HepG2 (cell line): ENCODE measurements around the gene CREBZF. TPM values are rescaled to one million over a fixed set of nuclear protein-coding genes. Genes with fewer than 3 reads are reported as not detected.
A peak's percentile ranks its signal among the peaks of the same experiment; 100 is the strongest.

Experiments used
- AGO1 ChIP-seq: fragments of 200-400 bp; formaldehyde crosslinking; IDR thresholded peaks from 2 replicates; pipeline ENCODE4 v1.6.1; 2017; ENCODE audit warnings: mild to moderate bottlenecking, low read depth, low read length, moderate library complexity; ENCODE audit not compliant: poor library complexity, severe bottlenecking
- BRD4 ChIP-seq: sonication (generic); formaldehyde crosslinking; IDR thresholded peaks from 2 replicates; pipeline ENCODE4 v1.4.0; 2020; ENCODE audit warnings: missing genetic modification reagents
- EHMT2 ChIP-seq: fragments of 200-600 bp; sonication (generic); IDR thresholded peaks from 2 replicates; pipeline ENCODE4 v1.7.0; 2017; ENCODE audit warnings: antibody characterized with exemption, low read depth, low read length, borderline replicate concordance
- FOXJ3 ChIP-seq: sonication (generic); formaldehyde crosslinking; IDR thresholded peaks from 2 replicates; pipeline ENCODE4 v1.4.0; 2020; ENCODE audit warnings: missing genetic modification reagents, mild to moderate bottlenecking, borderline replicate concordance
- GATAD2A ChIP-seq: IDR thresholded peaks from 2 replicates; pipeline ENCODE4 v1.6.1; 2016
- GPN1 ChIP-seq: sonication (generic); formaldehyde crosslinking; IDR thresholded peaks from 2 replicates; pipeline ENCODE4 v1.5.1; 2020; ENCODE audit warnings: missing genetic modification reagents, borderline replicate concordance
- HNF4A ChIP-seq: sonication (generic); formaldehyde crosslinking; IDR thresholded peaks from 2 replicates; pipeline ENCODE4 v1.4.0; 2020; ENCODE audit warnings: missing genetic modification reagents
- IRX3 ChIP-seq: sonication (generic); formaldehyde crosslinking; IDR thresholded peaks from 2 replicates; pipeline ENCODE4 v1.8.1; 2023; ENCODE audit warnings: mild to moderate bottlenecking, low read depth, missing genetic modification reagents, borderline replicate concordance
- KDM4B ChIP-seq: sonication (generic); formaldehyde crosslinking; IDR thresholded peaks from 2 replicates; pipeline ENCODE4 v1.4.0; 2020; ENCODE audit warnings: missing genetic modification reagents
- MIER2 ChIP-seq: IDR thresholded peaks from 2 replicates; pipeline ENCODE4 v1.6.1; 2016; ENCODE audit warnings: missing biosample characterization, missing genetic modification reagents
- PAWR ChIP-seq: sonication (generic); formaldehyde crosslinking; IDR thresholded peaks from 2 replicates; pipeline ENCODE4 v1.4.0; 2020; ENCODE audit warnings: missing genetic modification reagents, mild to moderate bottlenecking, borderline replicate concordance
- POGK ChIP-seq: sonication (generic); formaldehyde crosslinking; conservative IDR thresholded peaks from 2 replicates; pipeline ENCODE4 v1.8.0; 2022; ENCODE audit warnings: mild to moderate bottlenecking, moderate library complexity, missing genetic modification reagents
- RFXAP ChIP-seq: sonication (generic); formaldehyde crosslinking; IDR thresholded peaks from 2 replicates; pipeline ENCODE4 v1.4.0; 2020; ENCODE audit warnings: missing genetic modification reagents, borderline replicate concordance
- SNRNP70 ChIP-seq: fragments of 200-400 bp; formaldehyde crosslinking; IDR thresholded peaks from 2 replicates; pipeline ENCODE4 v1.6.1; 2017; ENCODE audit warnings: mild to moderate bottlenecking, low read depth, low read length, moderate library complexity
- SRSF9 ChIP-seq: fragments of 200-400 bp; formaldehyde crosslinking; IDR thresholded peaks from 2 replicates; pipeline ENCODE4 v1.6.1; 2018; ENCODE audit warnings: borderline replicate concordance, mild to moderate bottlenecking, low read depth, low read length; ENCODE audit not compliant: insufficient read depth, poor library complexity, severe bottlenecking
- SUZ12 ChIP-seq: fragments of 150-350 bp; IDR thresholded peaks from 2 replicates; pipeline ENCODE4 v1.6.1; 2014; ENCODE audit warnings: low read depth, low read length
- TBP ChIP-seq: sonication (generic); formaldehyde crosslinking; IDR thresholded peaks from 2 replicates; pipeline ENCODE4 v1.5.0; 2020; ENCODE audit warnings: missing genetic modification reagents
- ZBTB7B ChIP-seq: sonication (generic); formaldehyde crosslinking; IDR thresholded peaks from 2 replicates; pipeline ENCODE4 v1.4.0; 2020; ENCODE audit warnings: missing genetic modification reagents
- ZNF136 ChIP-seq: sonication (generic); formaldehyde crosslinking; IDR thresholded peaks from 2 replicates; pipeline ENCODE4 v1.8.1; 2022; ENCODE audit warnings: low read depth, mild to moderate bottlenecking, moderate library complexity, missing genetic modification reagents
- ZNF143 ChIP-seq: sonication (generic); formaldehyde crosslinking; IDR thresholded peaks from 2 replicates; pipeline ENCODE4 v1.4.0; 2020; ENCODE audit warnings: missing genetic modification reagents
- ZNF205 ChIP-seq: IDR thresholded peaks from 2 replicates; pipeline ENCODE4 v1.6.1; 2018; ENCODE audit warnings: missing biosample characterization, missing genetic modification reagents
- ZNF431 ChIP-seq: sonication (generic); formaldehyde crosslinking; IDR thresholded peaks from 2 replicates; pipeline ENCODE4 v1.9.0; 2022; ENCODE audit warnings: missing genetic modification reagents, low read depth, mild to moderate bottlenecking, borderline replicate concordance
- ZNF576 ChIP-seq: sonication (generic); formaldehyde crosslinking; IDR thresholded peaks from 2 replicates; pipeline ENCODE4 v1.4.0; 2020; ENCODE audit warnings: mild to moderate bottlenecking, missing genetic modification reagents
- ZNF709 ChIP-seq: sonication (generic); formaldehyde crosslinking; IDR thresholded peaks from 2 replicates; pipeline ENCODE4 v1.5.0; 2020; ENCODE audit warnings: mild to moderate bottlenecking, missing genetic modification reagents
- ZNF75D ChIP-seq: sonication (generic); formaldehyde crosslinking; IDR thresholded peaks from 2 replicates; pipeline ENCODE4 v1.8.1; 2023; ENCODE audit warnings: missing genetic modification reagents, mild to moderate bottlenecking, borderline replicate concordance
- ZSCAN25 ChIP-seq: sonication (generic); formaldehyde crosslinking; IDR thresholded peaks from 2 replicates; pipeline ENCODE4 v1.8.0; 2022; ENCODE audit warnings: mild to moderate bottlenecking, missing genetic modification reagents
- ZUFSP ChIP-seq: sonication (generic); formaldehyde crosslinking; IDR thresholded peaks from 2 replicates; pipeline ENCODE4 v1.9.0; 2021; ENCODE audit warnings: missing genetic modification reagents, mild to moderate bottlenecking, borderline replicate concordance
- polyA plus RNA-seq, 8 experiments: library from polyadenylated mRNA; depleted of rRNA in 3 of 8; stranded (reverse) in 7 of 8; unstranded in 1 of 8; fragments of >200 nt; fragmentation: Illumina TruSeq in 4 of 8; extraction: Trizol in 4 of 8; gene quantifications; 2 replicates each; pipeline versions ENCODE4 v1.2.1 to v1.2.3, GENCODE V29; 2011 to 2016; ENCODE audit warnings: low read depth in 4 of 8, missing spikeins in 1 of 8, mixed read lengths in 1 of 8; ENCODE audit not compliant: insufficient read depth in 1 of 8
- total RNA-seq, 5 experiments: library from RNA; depleted of rRNA; stranded (reverse); fragments of >200 nt; fragmentation: Illumina TruSeq; extraction: Trizol; gene quantifications; 2 replicates each; pipeline ENCODE4 v1.2.3, GENCODE V29; 2016; ENCODE audit warnings: low read depth in 1 of 5

The CREBZF gene
- total and polyA plus RNA-seq, 2 of the 13 experiments (the other 11 are each of a cell fraction or from before 2014, with no cell fraction given): 30.6 to 43.1 TPM

GRCh38 chr11:85664615-85665481 lies at the start of gene CREBZF (continued):
- TF ChIP-seq TBP: no peak
- no peak for TF ChIP-seq IRX3 (CRISPR knock-in tag)
- TF ChIP-seq PAWR: no peak; the same call in 1 of the 2 replicates
- TF ChIP-seq ZNF431 (CRISPR knock-in tag): no peak
- TF ChIP-seq FOXJ3 (CRISPR knock-in tag): no peak; the same call in 1 of the 2 replicates
- peak; percentile 73 for TF ChIP-seq POGK (CRISPR knock-in tag)
- no peak for TF ChIP-seq SNRNP70
- no peak for TF ChIP-seq SUZ12
- TF ChIP-seq ZBTB7B (CRISPR knock-in tag): peak; percentile 40; the same call in 1 of the 2 replicates
- no peak for TF ChIP-seq HNF4A (CRISPR knock-in tag)
- peak; percentile 36; the same call in 1 of the 2 replicates for TF ChIP-seq BRD4
- TF ChIP-seq RFXAP (CRISPR knock-in tag): no peak
- TF ChIP-seq ZNF576 (CRISPR knock-in tag): 0 out of 2 replicates have a peak, but pooled peaks have one; percentile 44
- TF ChIP-seq GPN1 (CRISPR knock-in tag): no peak
- TF ChIP-seq ZNF709 (CRISPR knock-in tag): peak; percentile 62
- TF ChIP-seq ZUFSP: no peak
- TF ChIP-seq EHMT2: no peak; the same call in 1 of the 2 replicates
- TF ChIP-seq ZSCAN25 (CRISPR knock-in tag): peak; percentile 77; the same call in 1 of the 2 replicates
- peak; percentile 40; the same call in 1 of the 2 replicates for TF ChIP-seq GATAD2A (CRISPR knock-in tag)
- no peak for TF ChIP-seq ZNF205
- TF ChIP-seq ZNF136 (CRISPR knock-in tag): 0 out of 2 replicates have a peak, but pooled peaks have one; percentile 55
- peak; percentile 67; the same call in 1 of the 2 replicates for TF ChIP-seq ZNF143
- TF ChIP-seq KDM4B (CRISPR knock-in tag): peak; percentile 81; the same call in 1 of the 2 replicates
- TF ChIP-seq MIER2 (CRISPR knock-in tag): no peak
- no peak for TF ChIP-seq AGO1
- no peak for TF ChIP-seq SRSF9
- TF ChIP-seq ZNF75D: no peak
